ENCODE measurements around the gene RFXAP.
A peak's percentile ranks its signal among the peaks of the same experiment; 100 is the strongest.

RFXAP gene

GRCh38 chr13:36813225-36813624 is 5.8 kb upstream of the RFXAP start:
- DNase-seq (ENCODE audit: low read depth), result no peak
- no peak overlapping the region for H3K4me3 ChIP-seq (ENCODE audit: low read length)
- no peak for TF ChIP-seq CTCF (conservative IDR thresholded peaks at IDR 0.05; ENCODE audit: low read depth, low read length)

DNA sequence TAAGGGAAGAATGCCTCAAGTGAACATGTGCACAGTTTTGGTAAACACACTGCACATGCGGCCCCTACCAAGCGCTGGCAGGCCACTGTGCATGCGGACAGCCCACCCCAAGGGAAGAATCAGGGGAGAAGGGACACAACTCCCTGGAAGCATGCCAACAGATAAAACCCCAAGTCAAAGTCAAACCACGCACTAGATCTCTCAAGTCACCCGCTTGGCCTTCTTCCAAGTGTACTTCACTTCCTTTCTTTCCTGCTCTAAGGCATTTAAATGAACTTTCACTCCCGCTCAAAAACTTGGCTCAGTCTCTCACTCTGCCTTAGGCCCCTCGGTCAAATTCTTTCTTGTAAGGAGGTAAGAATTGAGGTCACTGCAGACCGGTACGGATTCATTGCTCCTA is 4.6 kb upstream of the RFXAP start:
- no peak overlapping the region for H3K4me3 ChIP-seq (ENCODE audit: low read length)
- no peak for TF ChIP-seq CTCF (conservative IDR thresholded peaks at IDR 0.05; ENCODE audit: low read depth, low read length)
- no peak for DNase-seq (ENCODE audit: low read depth)

- DNase-seq (ENCODE audit: low read depth), result no peak
- no peak overlapping the region for H3K4me3 ChIP-seq (ENCODE audit: low read length)
- TF ChIP-seq CTCF (conservative IDR thresholded peaks at IDR 0.05; ENCODE audit: low read depth, low read length), result peak; percentile 46
These were observed 4.0 kb upstream of the RFXAP start for GRCh38 chr13:36815062-36815461.

GRCh38 chr13:36817996-36818803 is 822 bp upstream of the RFXAP start:
- TF ChIP-seq CTCF (conservative IDR thresholded peaks at IDR 0.05; ENCODE audit: low read depth, low read length), result peak; percentile 7

DNA sequence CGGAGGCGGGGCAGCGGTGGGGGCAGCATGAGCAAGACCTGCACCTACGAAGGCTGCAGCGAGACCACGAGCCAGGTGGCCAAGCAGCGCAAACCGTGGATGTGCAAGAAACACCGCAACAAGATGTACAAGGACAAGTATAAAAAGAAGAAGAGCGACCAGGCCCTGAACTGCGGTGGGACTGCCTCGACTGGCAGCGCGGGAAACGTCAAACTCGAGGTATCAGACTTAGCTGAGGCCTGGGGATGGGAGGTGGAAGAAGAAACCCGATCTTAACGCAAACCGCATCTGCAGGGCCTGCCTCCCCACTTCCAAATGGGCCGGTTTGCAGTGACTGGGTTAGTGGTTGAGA is 693 bp downstream of the RFXAP start:
- DNase-seq (ENCODE audit: low read depth), result no peak
- no peak for TF ChIP-seq CTCF (conservative IDR thresholded peaks at IDR 0.05; ENCODE audit: low read depth, low read length)
- peak overlapping the region; percentile 86 for H3K4me3 ChIP-seq (ENCODE audit: low read length)

More at GRCh38 chr13:36817996-36818803, 822 bp upstream of the RFXAP start:
- DNase-seq (ENCODE audit: low read depth), result no peak
- H3K4me3 ChIP-seq (ENCODE audit: low read length), result peak overlapping the region; percentile 86

DNA sequence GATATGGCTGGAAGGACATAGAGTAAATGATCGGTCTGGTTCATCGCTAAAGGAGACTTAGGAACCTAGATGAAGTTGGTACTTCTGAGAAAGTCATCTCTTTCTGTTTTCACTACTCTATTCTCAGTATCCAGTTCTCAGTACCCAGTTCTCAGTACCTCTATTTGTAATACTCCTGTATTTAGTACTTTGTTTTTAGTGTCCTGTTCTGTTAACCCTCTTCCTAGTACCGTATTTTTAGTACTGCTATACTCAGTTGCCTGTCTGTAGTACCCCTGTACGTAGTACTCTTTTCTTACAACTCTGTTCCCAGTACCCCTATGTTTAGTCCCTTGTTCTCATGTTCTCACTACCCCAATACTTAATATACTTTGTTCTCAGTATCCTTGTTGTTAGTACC is 1.2 kb downstream of the RFXAP start:
- peak overlapping the region; percentile 86 for H3K4me3 ChIP-seq (ENCODE audit: low read length)
- no peak for TF ChIP-seq CTCF (conservative IDR thresholded peaks at IDR 0.05; ENCODE audit: low read depth, low read length)
- no peak for DNase-seq (ENCODE audit: low read depth)

DNA sequence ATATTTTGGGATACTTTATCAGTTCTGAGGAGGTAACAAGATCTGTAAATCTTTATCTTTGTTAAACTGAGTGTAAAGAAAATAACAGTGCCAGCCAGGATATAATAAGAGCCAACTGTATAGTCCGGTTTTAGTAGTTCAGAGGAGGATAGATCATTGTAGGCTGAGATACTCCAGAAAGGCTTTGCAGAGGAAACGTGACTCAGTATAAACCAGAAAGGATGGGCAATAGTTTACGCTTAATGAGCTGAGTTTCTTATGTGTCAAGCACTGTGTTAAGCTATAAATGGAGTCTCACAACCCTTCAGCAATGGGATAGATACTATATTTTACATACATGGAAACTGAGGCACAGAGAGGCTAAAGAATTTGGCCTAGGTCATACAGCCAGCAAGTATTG is 3.8 kb downstream of the RFXAP start:
- H3K4me3 ChIP-seq (ENCODE audit: low read length), result no peak overlapping the region
- DNase-seq (ENCODE audit: low read depth), result no peak
- no peak for TF ChIP-seq CTCF (conservative IDR thresholded peaks at IDR 0.05; ENCODE audit: low read depth, low read length)

All from retinal pigment epithelial cell (primary cell).